Lower leg skin (tissue), 3 donors: ENCODE measurements around the gene AK8.

Source experiments
- CTCF ChIP-seq, 3 donors: fragments of 450-650 bp; IDR thresholded peaks; one replicate each; pipeline ENCODE4 v1.5.1; 2016; ENCODE audit warnings: antibody characterized with exemption in 3 of 3, mild to moderate bottlenecking in 3 of 3, moderate library complexity in 2 of 3
- POLR2A ChIP-seq, 2 donors: fragments of 450-650 bp; IDR thresholded peaks; one replicate each; pipeline ENCODE4 v1.6.1; 2016 to 2017; ENCODE audit warnings: antibody characterized with exemption in 2 of 2, mild to moderate bottlenecking in 1 of 2, moderate library complexity in 1 of 2

DNA sequence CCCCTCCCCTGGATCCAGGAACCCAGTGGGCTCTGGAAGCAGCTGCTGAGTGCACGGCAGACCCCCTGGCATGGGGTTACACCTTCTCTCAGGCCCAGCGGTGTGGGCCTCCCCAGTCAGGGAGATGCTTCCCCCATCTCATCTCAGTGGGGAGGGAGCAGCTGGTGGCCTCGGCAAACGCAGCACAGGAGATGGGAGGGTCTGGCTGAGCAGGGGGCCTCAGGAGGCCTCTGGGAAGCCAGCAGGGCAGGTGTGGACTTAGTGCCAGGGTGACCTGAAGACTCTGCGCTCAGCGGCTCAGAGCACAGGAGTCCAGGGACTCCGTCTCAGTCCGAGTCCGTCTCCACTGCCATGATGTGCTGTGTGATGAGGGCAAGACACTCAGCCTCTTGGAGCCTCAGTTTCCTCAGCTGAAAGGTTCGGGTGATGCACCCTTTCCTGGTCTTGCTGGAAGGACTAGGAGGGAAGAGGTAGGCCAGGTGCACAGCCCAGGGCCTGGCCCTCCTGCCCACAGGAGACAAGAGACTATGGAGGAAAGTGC, 107.2 kb downstream of the AK8 start:
- TF ChIP-seq CTCF (IDR thresholded peaks at IDR 0.05), result no peak
- TF ChIP-seq POLR2A (IDR thresholded peaks at IDR 0.05), result no peak
